Gastroesophageal sphincter (tissue), 4 donors: ENCODE data around the gene CCDC154. TPM values are rescaled to one million over a fixed set of nuclear protein-coding genes. Genes with fewer than 3 reads are reported as not detected.

Experiments
- ATAC-seq: fragments of 150-250 bp; one replicate; pipeline ENCODE4 v1.9.1; 2016; ENCODE audit warnings: mild to moderate bottlenecking, moderate library complexity
- H3K27ac ChIP-seq, 4 donors: fragments of 200-600 bp; sonication (generic) in 3 of 4; 1 replicate in 3 of 4; 2 replicates in 1 of 4; pipeline ENCODE4 v1.5.1; 2016 to 2019
- H3K27me3 ChIP-seq: fragments of 200-600 bp; sonication (generic); one replicate; pipeline ENCODE4 v1.5.1; 2019
- H3K36me3 ChIP-seq, 2 donors: fragments of 200-600 bp; sonication (generic); one replicate each; pipeline ENCODE4 v1.5.1; 2019; ENCODE audit warnings: control low read depth in 1 of 2
- H3K4me1 ChIP-seq, 3 donors: fragments of 200-600 bp; sonication (generic); 1 replicate in 2 of 3; 2 replicates in 1 of 3; pipeline ENCODE4 v1.5.1; 2016 to 2019; ENCODE audit warnings: control low read depth in 2 of 3
- H3K4me3 ChIP-seq, 2 donors: fragments of 200-600 bp; sonication (generic); one replicate each; pipeline ENCODE4 v1.5.1; 2019; ENCODE audit warnings: mild to moderate bottlenecking in 1 of 2, moderate library complexity in 1 of 2
- H3K9me3 ChIP-seq, 3 donors: fragments of 200-600 bp; sonication (generic); one replicate each; pipeline ENCODE4 v1.5.1; 2017 to 2019; ENCODE audit warnings: control low read depth in 2 of 3
- EP300 ChIP-seq: sonication (generic); formaldehyde crosslinking; IDR thresholded peaks from one replicate; pipeline ENCODE4 v1.6.1; 2017; ENCODE audit warnings: antibody characterized with exemption, mild to moderate bottlenecking
- POLR2A ChIP-seq, 2 donors: fragments of 450-650 bp; IDR thresholded peaks; one replicate each; pipeline ENCODE4 v1.6.1; 2017; ENCODE audit warnings: antibody characterized with exemption in 2 of 2, mild to moderate bottlenecking in 2 of 2, moderate library complexity in 1 of 2
- POLR2AphosphoS5 ChIP-seq: sonication (generic); formaldehyde crosslinking; IDR thresholded peaks from one replicate; pipeline ENCODE4 v1.6.1; 2017; ENCODE audit warnings: antibody characterized with exemption
- WGBS, 2 donors: methylation state at CpG; one replicate each; pipeline ENCODE4 v1.1.5; 2018; ENCODE audit warnings: low coverage in 1 of 2; 5-methylcytosine and 5-hydroxymethylcytosine counted together
- total RNA-seq, 4 donors: library from RNA; depleted of rRNA; stranded (reverse); fragments of >200 nt; gene quantifications; one replicate each; pipeline ENCODE4 v1.1.0, GENCODE V29; 2016
- TF ChIP-seq, protein P1 (sequence below), 4 experiments: fragments of 200-600 bp in 2 of 4; fragments of 450-650 bp in 2 of 4; sonication (generic) in 1 of 4; IDR thresholded peaks; one replicate each; pipeline ENCODE4 v1.5.1; 2017 to 2019; ENCODE audit warnings: antibody characterized with exemption in 4 of 4, mild to moderate bottlenecking in 2 of 4, moderate library complexity in 2 of 4

The CCDC154 gene
- total RNA-seq, 4 donors from 2014 or later = not detected

DNA sequence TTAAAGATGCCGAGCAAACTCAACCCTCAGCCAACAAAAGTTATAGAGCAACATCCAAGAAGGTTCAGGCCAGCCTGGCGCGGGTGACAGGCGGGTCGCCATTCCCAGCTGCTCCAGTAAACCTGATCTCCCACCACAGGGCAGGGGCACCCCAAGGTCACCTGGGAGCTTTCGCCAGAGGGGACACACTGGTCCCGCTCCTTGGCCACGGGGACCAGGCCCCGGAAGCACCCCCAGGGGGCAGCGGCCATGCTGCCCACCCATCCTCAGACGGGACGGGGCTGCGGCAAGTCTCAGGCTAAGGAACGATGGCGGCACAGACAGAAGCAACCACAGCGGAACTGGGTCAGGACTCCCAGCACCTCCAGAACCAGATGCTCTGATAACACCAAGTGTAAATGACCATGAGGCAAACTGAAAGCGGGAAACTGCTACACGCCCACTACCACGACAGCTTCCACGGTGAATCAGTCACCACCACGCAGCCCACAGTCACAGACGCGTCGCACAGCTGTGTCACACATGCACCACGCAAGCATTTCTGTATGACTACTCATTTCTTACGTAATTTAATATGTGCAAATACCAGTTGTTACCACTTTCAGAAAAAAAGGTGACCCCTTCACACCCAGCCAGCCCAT is 14.1 kb upstream of the CCDC154 start:
- Histone ChIP-seq H3K4me3 (no peak overlapping the region), H3K4me1 (no peaks in the 10 kb centered on the region), H3K27me3 (no peaks in the 10 kb centered on the region), H3K36me3 (peaks cover 0 to 90% of the 10 kb centered on the region in 2 donors), H3K27ac (no peak overlapping the region), H3K9me3 (no peaks in the 10 kb centered on the region)
- no peak for ATAC-seq
- WGBS, 2 donors = 94% methylated on average over 10 of the region's 26 CpGs; no CpG with 5 or more reads in 1 of the 2 donors
- TF ChIP-seq EP300 (no peak), POLR2A (IDR thresholded peaks at IDR 0.05) (no peak), POLR2AphosphoS5 (no peak)
- TF ChIP-seq, protein P1, sequence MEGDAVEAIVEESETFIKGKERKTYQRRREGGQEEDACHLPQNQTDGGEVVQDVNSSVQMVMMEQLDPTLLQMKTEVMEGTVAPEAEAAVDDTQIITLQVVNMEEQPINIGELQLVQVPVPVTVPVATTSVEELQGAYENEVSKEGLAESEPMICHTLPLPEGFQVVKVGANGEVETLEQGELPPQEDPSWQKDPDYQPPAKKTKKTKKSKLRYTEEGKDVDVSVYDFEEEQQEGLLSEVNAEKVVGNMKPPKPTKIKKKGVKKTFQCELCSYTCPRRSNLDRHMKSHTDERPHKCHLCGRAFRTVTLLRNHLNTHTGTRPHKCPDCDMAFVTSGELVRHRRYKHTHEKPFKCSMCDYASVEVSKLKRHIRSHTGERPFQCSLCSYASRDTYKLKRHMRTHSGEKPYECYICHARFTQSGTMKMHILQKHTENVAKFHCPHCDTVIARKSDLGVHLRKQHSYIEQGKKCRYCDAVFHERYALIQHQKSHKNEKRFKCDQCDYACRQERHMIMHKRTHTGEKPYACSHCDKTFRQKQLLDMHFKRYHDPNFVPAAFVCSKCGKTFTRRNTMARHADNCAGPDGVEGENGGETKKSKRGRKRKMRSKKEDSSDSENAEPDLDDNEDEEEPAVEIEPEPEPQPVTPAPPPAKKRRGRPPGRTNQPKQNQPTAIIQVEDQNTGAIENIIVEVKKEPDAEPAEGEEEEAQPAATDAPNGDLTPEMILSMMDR (IDR thresholded peaks at IDR 0.05) = no peak

DNA sequence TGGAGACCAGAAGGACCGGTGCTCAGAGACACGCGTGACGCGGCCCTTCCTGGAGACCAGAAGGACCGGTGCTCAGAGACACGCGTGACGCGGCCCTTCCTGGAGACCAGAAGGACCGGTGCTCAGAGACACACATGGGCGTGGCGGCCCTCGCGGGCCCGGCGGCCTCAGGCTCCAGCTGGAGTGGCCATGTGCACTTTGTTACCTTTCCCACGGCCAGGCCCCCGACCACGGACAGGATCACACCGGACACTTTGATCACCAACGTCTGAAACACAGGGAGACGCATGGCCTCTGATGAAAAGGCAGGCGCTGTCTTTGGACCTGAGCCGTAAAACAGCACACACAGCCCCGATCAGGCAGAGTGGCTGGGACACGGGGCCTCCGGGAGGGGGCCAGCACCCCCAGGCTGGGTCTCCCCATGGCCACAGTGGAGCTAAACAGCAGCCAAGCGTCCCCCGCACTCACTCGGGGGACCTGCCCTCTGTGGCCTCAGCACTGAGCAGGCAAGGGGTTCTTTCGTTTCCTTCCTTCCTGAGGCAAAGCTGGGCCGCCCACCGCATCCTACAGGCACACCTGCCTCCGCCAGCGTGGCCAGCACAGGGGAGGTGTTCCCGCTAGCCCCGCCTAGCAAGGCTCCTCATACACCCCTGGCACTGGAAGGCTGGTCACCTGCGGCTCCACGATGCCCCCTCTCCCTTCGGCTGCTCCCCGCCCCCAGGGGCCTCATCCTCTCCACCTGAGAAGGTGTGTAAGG is 13.3 kb upstream of the CCDC154 start:
- H3K27ac ChIP-seq = no peak overlapping the region
- H3K36me3 ChIP-seq = peaks cover 0 to 90% of the 10 kb centered on the region in 2 donors
- H3K4me1 ChIP-seq = no peaks in the 10 kb centered on the region
- no peaks in the 10 kb centered on the region for H3K9me3 ChIP-seq
- WGBS, 2 donors = 86 to 96% methylated on average over 5 of the region's 42 CpGs
- TF ChIP-seq POLR2AphosphoS5 (no peak), EP300 (no peak), POLR2A (IDR thresholded peaks at IDR 0.05) (no peak)
- TF ChIP-seq, protein P1 (IDR thresholded peaks at IDR 0.05) = no peak
- H3K27me3 ChIP-seq = no peaks in the 10 kb centered on the region
- no peak for ATAC-seq
- no peak overlapping the region for H3K4me3 ChIP-seq

DNA sequence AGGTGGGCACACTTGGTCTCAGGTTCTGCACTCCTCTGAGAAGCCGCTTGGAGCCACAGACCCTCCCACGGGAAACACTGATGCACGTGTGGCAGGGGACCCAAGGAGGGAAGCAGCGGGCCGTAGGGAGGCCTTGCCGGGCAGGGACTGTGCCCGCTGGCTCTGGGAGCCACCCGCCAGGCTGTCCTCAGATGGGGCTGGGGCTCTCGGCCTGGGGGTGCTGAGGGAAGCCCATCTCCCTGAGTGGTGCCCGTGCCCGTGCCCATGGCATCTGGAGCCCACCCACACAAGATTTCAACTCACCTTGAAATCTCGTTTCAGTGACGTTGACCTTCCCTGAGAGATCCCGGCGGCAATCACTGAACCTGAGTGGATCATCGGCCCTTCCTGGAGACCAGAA is 12.6 kb upstream of the CCDC154 start:
- ATAC-seq = no peak
- no peak overlapping the region for H3K4me3 ChIP-seq
- H3K4me1 ChIP-seq = no peaks in the 10 kb centered on the region
- TF ChIP-seq EP300 = no peak
- no peak for TF ChIP-seq POLR2A (IDR thresholded peaks at IDR 0.05)
- no peak for TF ChIP-seq POLR2AphosphoS5
- TF ChIP-seq, protein P1 (IDR thresholded peaks at IDR 0.05) = no peak
- peaks cover 0 to 96% of the 10 kb centered on the region in 2 donors for H3K36me3 ChIP-seq
- no peak overlapping the region for H3K27ac ChIP-seq
- 100% methylated on average over 2 of the region's 16 CpGs; no CpG with 5 or more reads in 1 of the 2 donors for WGBS, 2 donors
- H3K27me3 ChIP-seq = no peaks in the 10 kb centered on the region
- H3K9me3 ChIP-seq = no peaks in the 10 kb centered on the region

DNA sequence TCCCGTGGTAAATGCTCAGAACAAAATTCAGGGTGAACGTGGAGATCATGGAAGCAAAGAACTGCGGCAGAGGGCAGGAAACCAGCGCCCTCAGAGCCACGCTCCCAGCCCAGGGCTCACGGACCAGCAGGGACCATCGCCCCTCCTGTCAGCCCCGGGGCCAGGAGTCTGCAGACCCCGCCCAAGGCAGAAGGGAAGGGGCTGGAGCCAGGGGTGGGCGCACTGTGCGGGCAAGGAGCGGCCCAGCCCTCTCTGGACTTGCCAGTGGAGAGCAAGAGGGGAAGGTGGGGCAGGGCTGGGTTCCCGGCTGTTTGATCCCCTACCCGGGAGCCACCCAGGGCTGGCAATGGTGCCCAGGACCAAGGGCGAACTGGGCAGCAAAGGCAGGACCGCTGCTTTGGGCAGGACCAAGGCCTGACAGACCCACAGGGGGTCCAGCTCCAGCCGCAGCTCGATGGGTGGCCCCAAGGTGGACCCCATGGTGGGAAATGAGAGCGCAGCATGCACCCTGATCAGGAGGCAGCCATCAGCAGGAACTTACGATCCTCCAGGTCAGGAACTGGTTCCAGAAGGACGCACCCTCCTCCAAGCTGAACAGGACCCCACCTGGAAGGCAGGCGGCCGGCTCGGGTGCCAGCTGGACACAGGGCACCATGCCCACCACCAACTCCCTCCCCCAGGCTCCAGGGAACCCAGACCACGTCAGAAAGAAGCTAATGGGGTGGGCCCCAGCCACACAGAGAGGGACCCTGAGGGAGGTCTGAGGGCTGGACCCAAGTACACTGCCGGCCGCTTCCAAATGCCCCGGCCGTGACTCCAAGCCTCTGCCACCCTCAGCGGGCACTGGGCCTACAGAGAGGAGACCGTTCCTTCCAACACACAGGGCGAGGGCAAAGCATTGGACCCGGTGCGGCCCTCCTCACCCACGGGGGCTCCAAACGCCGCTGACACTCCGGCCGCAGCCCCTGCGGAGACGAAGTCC is 11.1 kb upstream of the CCDC154 start:
- 92% methylated on average over 7 of the region's 41 CpGs; no CpG with 5 or more reads in 1 of the 2 donors for WGBS, 2 donors
- Histone ChIP-seq H3K27ac (no peak overlapping the region), H3K4me1 (no peaks in the 10 kb centered on the region), H3K27me3 (no peaks in the 10 kb centered on the region), H3K36me3 (peaks cover 0 to 96% of the 10 kb centered on the region in 2 donors), H3K9me3 (no peaks in the 10 kb centered on the region), H3K4me3 (no peak overlapping the region)
- TF ChIP-seq, protein P1 (IDR thresholded peaks at IDR 0.05) = no peak
- TF ChIP-seq POLR2AphosphoS5 (no peak), POLR2A (IDR thresholded peaks at IDR 0.05) (no peak), EP300 (no peak)
- ATAC-seq = no peak
